B cell (primary cell): ENCODE results near the gene STX18. TPM values are rescaled to one million over a fixed set of nuclear protein-coding genes. Genes with fewer than 3 reads are reported as not detected.

Experiments
- ATAC-seq: fragments of 200-7000 bp; cut with Tn5 transposase; one replicate; pipeline ENCODE4 v1.10.0; 2021; ENCODE audit warnings: low read depth, mild to moderate bottlenecking, moderate number of reproducible peaks, moderate library complexity
- CTCF ChIA-PET: fragments of 350-600 bp; sonication (Branson Sonifier 250); formaldehyde crosslinking; loops from one replicate; lab custom pipeline; 2021; ENCODE audit warnings: antibody characterized with exemption, inconsistent platforms; lab: Charles Lee
- POLR2A ChIA-PET: fragments of 350-600 bp; sonication (Branson Sonifier 250); formaldehyde crosslinking; loops from one replicate; lab custom pipeline; 2021; ENCODE audit warnings: antibody characterized with exemption; lab: Charles Lee
- DNase-seq: peaks from one replicate; pipeline ENCODE4 v3.0.0; 2013
- H2AFZ ChIP-seq: 2 replicates; pipeline ENCODE4 v1.6.1; 2012; ENCODE audit warnings: mild to moderate bottlenecking, low read depth, low read length; ENCODE audit not compliant: insufficient read depth, poor library complexity, severe bottlenecking
- H3K27ac ChIP-seq, 2 donors: 1 replicate in 1 of 2; 2 replicates in 1 of 2; pipeline ENCODE4 v1.5.1; 2012 to 2013; ENCODE audit warnings: low read length in 2 of 2, mild to moderate bottlenecking in 2 of 2, moderate library complexity in 1 of 2
- H3K27me3 ChIP-seq, 4 experiments: fragments of 200-600 bp in 1 of 4; sonication (generic) in 1 of 4; replicated peaks in 1 of 4; 1 replicate in 2 of 4; 2 replicates in 2 of 4; pipeline versions ENCODE4 v1.6.1 to v1.7.0; 2013 to 2016; ENCODE audit warnings: low read length in 3 of 4, mild to moderate bottlenecking in 2 of 4, mixed read lengths in 1 of 4, moderate library complexity in 1 of 4; ENCODE audit not compliant: insufficient read depth in 4 of 4, control insufficient read depth in 3 of 4; ENCODE audit errors: control extremely low read depth in 1 of 4
- H3K36me3 ChIP-seq, 2 experiments: replicated peaks in 1 of 2; 1 replicate in 1 of 2; 2 replicates in 1 of 2; pipeline versions ENCODE4 v1.6.1 to v1.7.1; 2013; ENCODE audit warnings: low read length in 1 of 2; ENCODE audit not compliant: insufficient read depth in 2 of 2, control insufficient read depth in 1 of 2; ENCODE audit errors: control extremely low read depth in 1 of 2, extremely low read depth in 1 of 2
- H3K4me1 ChIP-seq, 2 donors: fragments of 200-600 bp in 1 of 2; sonication (generic) in 1 of 2; 1 replicate in 1 of 2; 2 replicates in 1 of 2; pipeline versions ENCODE4 v1.5.1 to v1.6.1; 2013 to 2017; ENCODE audit warnings: low read length in 2 of 2; ENCODE audit not compliant: control insufficient read depth in 2 of 2, insufficient read depth in 2 of 2
- H3K4me2 ChIP-seq: replicated peaks from 2 replicates; pipeline ENCODE3; 2012; ENCODE audit warnings: mild to moderate bottlenecking, low read depth, low read length; ENCODE audit not compliant: poor library complexity, severe bottlenecking
- H3K4me3 ChIP-seq, 5 experiments: fragments of 200-600 bp in 1 of 5; sonication (generic) in 1 of 5; 1 replicate in 3 of 5; 2 replicates in 2 of 5; pipeline versions ENCODE4 v1.5.1 to v1.7.0; 2011 to 2016; ENCODE audit warnings: low read length in 4 of 5, mild to moderate bottlenecking in 4 of 5, low read depth in 2 of 5, control low read depth in 1 of 5, moderate library complexity in 1 of 5; ENCODE audit not compliant: insufficient read depth in 1 of 5; ENCODE audit errors: control extremely low read depth in 1 of 5, extremely low read depth in 1 of 5
- H3K79me2 ChIP-seq: fragments of 200-600 bp; sonication (generic); one replicate; pipeline ENCODE4 v1.6.0; 2016; ENCODE audit warnings: low read length; ENCODE audit not compliant: control insufficient read depth, insufficient read depth
- H3K9ac ChIP-seq: fragments of 200-600 bp; sonication (generic); 2 replicates; pipeline ENCODE4 v1.6.1; 2017; ENCODE audit warnings: mild to moderate bottlenecking, low read length, moderate library complexity
- H3K9me3 ChIP-seq, 3 donors: one replicate each; pipeline versions ENCODE4 v1.6.1 to v1.7.1; 2013; ENCODE audit warnings: low read length in 2 of 3; ENCODE audit not compliant: control insufficient read depth in 2 of 3, insufficient read depth in 1 of 3; ENCODE audit errors: control extremely low read depth in 1 of 3
- H4K20me1 ChIP-seq: 2 replicates; pipeline ENCODE4 v1.6.0; 2012; ENCODE audit warnings: mild to moderate bottlenecking, low read length; ENCODE audit not compliant: insufficient read depth, control insufficient read depth, poor library complexity, severe bottlenecking
- H3K27ac Mint-ChIP-seq: one replicate; pipeline ENCODE4 v1.8.0; 2021; ENCODE audit warnings: mixed read lengths
- H3K27me3 Mint-ChIP-seq: one replicate; pipeline ENCODE4 v1.8.0; 2021; ENCODE audit warnings: mixed read lengths
- H3K4me1 Mint-ChIP-seq: one replicate; pipeline ENCODE4 v1.8.0; 2021; ENCODE audit warnings: mixed read lengths
- H3K4me3 Mint-ChIP-seq: one replicate; pipeline ENCODE4 v1.8.0; 2021; ENCODE audit warnings: mixed read lengths
- H3K9me3 Mint-ChIP-seq: one replicate; pipeline ENCODE4 v1.8.0; 2022; ENCODE audit warnings: mixed read lengths; ENCODE audit not compliant: insufficient read depth
- EZH2 ChIP-seq: IDR thresholded peaks from 2 replicates; pipeline ENCODE4 v1.6.1; 2012; ENCODE audit warnings: borderline replicate concordance, low read depth, mild to moderate bottlenecking, moderate library complexity, low read length; ENCODE audit not compliant: insufficient read depth, poor library complexity, severe bottlenecking
- WGBS: methylation state at CpG from one replicate; pipeline ENCODE4 v1.1.5; 2013; ENCODE audit warnings: missing lambda C conversion rate; ENCODE audit not compliant: insufficient coverage; 5-methylcytosine and 5-hydroxymethylcytosine counted together
- intact Hi-C: fragments of 100-400 bp; cut with micrococcal nuclease; formaldehyde crosslinking; loops from one replicate; pipeline ENCODE4 v1.10.0; 2022
- polyA plus RNA-seq: library from polyadenylated mRNA; depleted of rRNA; stranded (reverse); fragments of >200 nt; gene quantifications from 2 replicates; pipeline ENCODE4 v1.2.3, GENCODE V29; 2012
- total RNA-seq, 2 donors: library from RNA; stranded (reverse); fragments of 120-200 nt in 1 of 2; gene quantifications; 1 replicate in 1 of 2; 2 replicates in 1 of 2; pipeline versions ENCODE4 v1.2.3 to v1.2.4, GENCODE V29; 2013 to 2022
- TF ChIP-seq, protein P1 (sequence below): fragments of 200-600 bp; IDR thresholded peaks from one replicate; pipeline ENCODE4 v1.8.0; 2022; ENCODE audit warnings: antibody characterized with exemption, mild to moderate bottlenecking

The STX18 gene
- total and polyA plus RNA-seq, 2 donors (not counting 1 experiment from before 2014, with no cell fraction given) = 20.3 to 33.6 TPM

DNA sequence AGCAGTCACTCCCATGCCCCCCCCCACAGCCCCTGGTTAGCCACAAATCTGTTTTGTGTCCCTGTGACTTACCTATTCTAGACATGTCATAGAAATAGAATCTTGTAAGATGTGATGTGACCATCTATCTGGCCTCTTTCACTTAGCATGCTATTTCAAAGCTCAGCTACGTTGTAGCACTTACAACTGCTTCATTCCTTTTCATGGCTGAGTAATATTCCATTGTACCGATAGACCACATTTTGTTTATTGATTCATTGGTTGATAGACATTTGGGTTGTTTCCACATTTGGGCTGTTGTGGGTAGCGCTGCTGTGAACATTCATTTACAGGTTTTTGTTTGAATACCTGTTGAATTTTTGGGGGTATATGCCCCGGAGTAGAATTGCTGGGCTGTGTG, 143.4 kb downstream of the STX18 start:
- ATAC-seq (no peak), DNase-seq (no peak)
- H3K79me2 ChIP-seq = no peaks in the 10 kb centered on the region
- Mint-ChIP-seq H3K27me3 (peaks cover 23% of the 10 kb centered on the region), H3K4me3 (no peak overlapping the region), H3K9me3 (no peaks in the 10 kb centered on the region), H3K4me1 (peaks cover 4% of the 10 kb centered on the region), H3K27ac (no peak overlapping the region)
- H4K20me1 ChIP-seq = no peaks in the 10 kb centered on the region
- no peak overlapping the region for H3K9ac ChIP-seq
- H3K27me3 ChIP-seq = peaks cover 0 to 21% (median 0%) of the 10 kb centered on the region in 4 experiments
- H3K4me1 ChIP-seq = peaks cover 0 to 10% of the 10 kb centered on the region in 2 donors
- intact Hi-C loops = no loop called here
- peaks cover 0 to 12% (median 0%) of the 10 kb centered on the region in 3 donors for H3K9me3 ChIP-seq
- CTCF ChIA-PET = no interaction called here
- no peak overlapping the region for H3K4me2 ChIP-seq
- POLR2A ChIA-PET = no interaction called here
- no peaks in the 10 kb centered on the region for H3K36me3 ChIP-seq
- TF ChIP-seq EZH2 = no peak
- TF ChIP-seq, protein P1, sequence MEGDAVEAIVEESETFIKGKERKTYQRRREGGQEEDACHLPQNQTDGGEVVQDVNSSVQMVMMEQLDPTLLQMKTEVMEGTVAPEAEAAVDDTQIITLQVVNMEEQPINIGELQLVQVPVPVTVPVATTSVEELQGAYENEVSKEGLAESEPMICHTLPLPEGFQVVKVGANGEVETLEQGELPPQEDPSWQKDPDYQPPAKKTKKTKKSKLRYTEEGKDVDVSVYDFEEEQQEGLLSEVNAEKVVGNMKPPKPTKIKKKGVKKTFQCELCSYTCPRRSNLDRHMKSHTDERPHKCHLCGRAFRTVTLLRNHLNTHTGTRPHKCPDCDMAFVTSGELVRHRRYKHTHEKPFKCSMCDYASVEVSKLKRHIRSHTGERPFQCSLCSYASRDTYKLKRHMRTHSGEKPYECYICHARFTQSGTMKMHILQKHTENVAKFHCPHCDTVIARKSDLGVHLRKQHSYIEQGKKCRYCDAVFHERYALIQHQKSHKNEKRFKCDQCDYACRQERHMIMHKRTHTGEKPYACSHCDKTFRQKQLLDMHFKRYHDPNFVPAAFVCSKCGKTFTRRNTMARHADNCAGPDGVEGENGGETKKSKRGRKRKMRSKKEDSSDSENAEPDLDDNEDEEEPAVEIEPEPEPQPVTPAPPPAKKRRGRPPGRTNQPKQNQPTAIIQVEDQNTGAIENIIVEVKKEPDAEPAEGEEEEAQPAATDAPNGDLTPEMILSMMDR = no peak
- no peak overlapping the region for H3K27ac ChIP-seq
- H2AFZ ChIP-seq = no peak overlapping the region
- H3K4me3 ChIP-seq = no peak overlapping the region
- WGBS = 0% methylated on average over 1 of the region's 4 CpGs

DNA sequence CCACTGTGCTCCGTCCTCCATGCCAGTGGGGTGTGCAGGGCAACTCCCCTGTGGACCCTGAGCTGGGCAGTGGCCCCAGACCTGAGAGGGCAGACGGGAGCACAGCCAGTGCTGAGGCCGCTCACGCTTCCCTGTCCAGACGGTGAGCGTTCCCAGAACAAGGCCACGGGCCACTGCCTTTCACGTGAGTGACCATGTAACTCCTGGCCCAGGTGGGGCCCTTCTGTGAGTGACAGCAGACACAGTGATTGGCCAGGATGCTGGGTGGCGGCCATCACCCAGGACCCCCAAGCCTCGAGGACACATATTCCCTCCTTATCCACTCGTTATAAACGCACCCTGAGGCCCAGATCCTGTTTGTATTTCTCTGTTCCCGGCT, 144.4 kb downstream of the STX18 start:
- H3K27me3 Mint-ChIP-seq = peaks cover 23% of the 10 kb centered on the region
- DNase-seq = no peak
- peaks cover 4% of the 10 kb centered on the region for H3K4me1 Mint-ChIP-seq
- WGBS = 91% methylated on average over 13 of the region's 13 CpGs
- H3K4me3 ChIP-seq = no peak overlapping the region
- H2AFZ ChIP-seq = no peak overlapping the region
- CTCF ChIA-PET = no interaction called here
- peaks cover 0 to 16% (median 2%) of the 10 kb centered on the region in 4 experiments for H3K27me3 ChIP-seq
- no peak overlapping the region for H3K4me2 ChIP-seq
- no peaks in the 10 kb centered on the region for H4K20me1 ChIP-seq
- no peak overlapping the region for H3K27ac ChIP-seq
- no peaks in the 10 kb centered on the region for H3K79me2 ChIP-seq
- H3K4me1 ChIP-seq = peaks cover 0 to 10% of the 10 kb centered on the region in 2 donors
- POLR2A ChIA-PET = no interaction called here
- no peak overlapping the region for H3K9ac ChIP-seq
- no peak overlapping the region for H3K27ac Mint-ChIP-seq
- peaks cover 0 to 12% (median 0%) of the 10 kb centered on the region in 3 donors for H3K9me3 ChIP-seq
- H3K4me3 Mint-ChIP-seq = no peak overlapping the region
- no peak for ATAC-seq
- no peak for TF ChIP-seq EZH2
- TF ChIP-seq, protein P1 = no peak
- intact Hi-C loops = no loop called here
- H3K9me3 Mint-ChIP-seq = no peaks in the 10 kb centered on the region
- H3K36me3 ChIP-seq = no peaks in the 10 kb centered on the region
